HCT116 (cell line): ENCODE results near the gene BNC2. TPM values are rescaled to one million over a fixed set of nuclear protein-coding genes. Genes with fewer than 3 reads are reported as not detected.

Experiments
- ATAC-seq: fragments of 200-7000 bp; cut with Tn5 transposase; 2 replicates; pipeline ENCODE4 v1.9.1; 2020; ENCODE audit warnings: mild to moderate bottlenecking, moderate library complexity
- BruUV-seq: library from RNA; stranded (reverse); fragments of 400-500 nt; replicated peaks from 2 replicates; lab custom pipeline; 2021; lab: Mats Ljungman, UMichigan
- CTCF ChIA-PET: fragments of 300-600 bp; sonication (Branson Sonifier 250); formaldehyde crosslinking; loops from one replicate; lab custom pipeline; 2021; ENCODE audit warnings: antibody characterized with exemption; lab: Charles Lee
- POLR2A ChIA-PET: fragments of 300-600, 350-600 bp; sonication (Branson Sonifier 250); formaldehyde crosslinking; loops from one replicate; lab custom pipeline; 2021; ENCODE audit warnings: antibody characterized with exemption; lab: Charles Lee
- RAD21 ChIA-PET, 2 experiments: fragments of 300-600 bp; sonication (Branson Sonifier 250); formaldehyde crosslinking; loops; one replicate each; lab custom pipeline; 2023; ENCODE audit warnings: low total read pairs in 2 of 2; ENCODE audit not compliant: uncharacterized antibody in 2 of 2, unreplicated experiment in 2 of 2, low non-redundant PET in 1 of 2; lab: Charles Lee
- DNase-seq: peaks from one replicate; pipeline ENCODE4 v3.0.0-alpha.2; 2010; ENCODE audit warnings: low read depth, low spot score
- H2AFZ ChIP-seq: fragments of 200-600 bp; shearing (Covaris generic), sonication (generic); 2 replicates; pipeline ENCODE4 v1.6.1; 2017; ENCODE audit warnings: low read depth, mixed run types, mixed read lengths, antibody characterized with exemption, low read length; ENCODE audit not compliant: poor library complexity, severe bottlenecking
- H3K27ac ChIP-seq: 2 replicates; pipeline ENCODE4 v1.5.1; 2012; ENCODE audit warnings: low read depth, low read length
- H3K27me3 ChIP-seq: fragments of 200-600 bp; sonication (generic); 2 replicates; pipeline ENCODE4 v1.6.1; 2016; ENCODE audit warnings: mixed run types, low read length, mixed read lengths; ENCODE audit not compliant: insufficient read depth
- H3K36me3 ChIP-seq, 2 experiments: fragments of 200-500 bp in 1 of 2; fragments of 200-600 bp in 1 of 2; sonication (Bioruptor generic) in 1 of 2; sonication (generic) in 1 of 2; 2 replicates each; pipeline versions ENCODE4 v1.5.1 to v1.6.1; 2014 to 2016; ENCODE audit warnings: low read length in 2 of 2, inconsistent platforms in 1 of 2, mixed read lengths in 1 of 2, mixed run types in 1 of 2; ENCODE audit not compliant: insufficient read depth in 2 of 2, control insufficient read depth in 1 of 2
- H3K4me1 ChIP-seq, 2 experiments: fragments of 200-600 bp in 1 of 2; sonication (generic) in 1 of 2; 2 replicates each; pipeline versions ENCODE4 v1.5.1 to v1.6.1; 2012 to 2017; ENCODE audit warnings: low read length in 2 of 2, inconsistent platforms in 1 of 2, mild to moderate bottlenecking in 1 of 2, mixed read lengths in 1 of 2, mixed run types in 1 of 2, moderate library complexity in 1 of 2; ENCODE audit not compliant: insufficient read depth in 2 of 2, control insufficient read depth in 1 of 2
- H3K4me2 ChIP-seq: fragments of 200-600 bp; sonication (generic); 2 replicates; pipeline ENCODE4 v1.6.1; 2017; ENCODE audit warnings: mixed run types, low read length, mixed read lengths
- H3K4me3 ChIP-seq, 2 experiments: fragments of 200-600 bp in 1 of 2; sonication (generic) in 1 of 2; replicated peaks in 1 of 2; 2 replicates each; pipeline ENCODE4 v1.5.1; 2011 to 2016; ENCODE audit warnings: low read length in 2 of 2, control low read depth in 1 of 2, low read depth in 1 of 2, mild to moderate bottlenecking in 1 of 2, mixed read lengths in 1 of 2, mixed run types in 1 of 2
- H3K79me2 ChIP-seq: fragments of 200-600 bp; sonication (generic); 2 replicates; pipeline ENCODE4 v1.6.1; 2017; ENCODE audit warnings: mild to moderate bottlenecking, mixed run types, low read length, moderate library complexity, mixed read lengths; ENCODE audit not compliant: insufficient read depth
- H3K9ac ChIP-seq: fragments of 200-600 bp; sonication (generic); 2 replicates; pipeline ENCODE4 v1.6.1; 2016; ENCODE audit warnings: low read length, mixed read lengths
- H3K9me2 ChIP-seq: fragments of 200-600 bp; sonication (generic), shearing (Covaris generic); 2 replicates; pipeline ENCODE4 v1.6.1; 2017; ENCODE audit warnings: mixed run types, mild to moderate bottlenecking, moderate library complexity; ENCODE audit not compliant: insufficient read depth
- H3K9me3 ChIP-seq, 2 experiments: fragments of 200-500 bp in 1 of 2; fragments of 200-600 bp in 1 of 2; sonication (Bioruptor generic) in 1 of 2; sonication (generic) in 1 of 2; 2 replicates each; pipeline ENCODE4 v1.6.1; 2014 to 2017; ENCODE audit warnings: low read length in 2 of 2, mixed read lengths in 2 of 2, inconsistent platforms in 1 of 2, low read depth in 1 of 2, mild to moderate bottlenecking in 1 of 2, mixed run types in 1 of 2, moderate library complexity in 1 of 2; ENCODE audit not compliant: control insufficient read depth in 1 of 2, insufficient read depth in 1 of 2
- H4K20me1 ChIP-seq: fragments of 200-600 bp; sonication (generic), shearing (Covaris generic); 2 replicates; pipeline ENCODE4 v1.6.1; 2017; ENCODE audit warnings: mixed run types, mild to moderate bottlenecking, moderate library complexity; ENCODE audit not compliant: insufficient read depth
- EGR1 ChIP-seq: IDR thresholded peaks from 2 replicates; pipeline ENCODE4 v1.6.1; 2012; ENCODE audit warnings: low read depth
- EZH2 ChIP-seq: fragments of 200-600 bp; sonication (generic); IDR thresholded peaks from 2 replicates; pipeline ENCODE4 v1.6.1; 2017; ENCODE audit warnings: antibody characterized with exemption, mixed run types
- EZH2phosphoT487 ChIP-seq: fragments of 200-600 bp; IDR thresholded peaks from 2 replicates; pipeline ENCODE4 v1.6.1; 2018; ENCODE audit warnings: antibody characterized with exemption, borderline replicate concordance
- JUND ChIP-seq: IDR thresholded peaks from 2 replicates; pipeline ENCODE4 v1.6.1; 2012
- POLR2AphosphoS5 ChIP-seq: IDR thresholded peaks from 2 replicates; pipeline ENCODE4 v1.6.1; 2011; ENCODE audit warnings: mild to moderate bottlenecking, low read depth, low read length, moderate library complexity
- SP1 ChIP-seq: IDR thresholded peaks from 2 replicates; pipeline ENCODE4 v1.6.1; 2012; ENCODE audit warnings: low read depth
- SRF ChIP-seq: IDR thresholded peaks from 2 replicates; pipeline ENCODE4 v1.6.1; 2012; ENCODE audit warnings: low read depth
- YY1 ChIP-seq: IDR thresholded peaks from 2 replicates; pipeline ENCODE4 v1.6.1; 2011; ENCODE audit warnings: low read length, low read depth, moderate library complexity, mild to moderate bottlenecking; ENCODE audit not compliant: insufficient replicate concordance; ENCODE audit errors: extremely low read depth
- intact Hi-C: fragments of 100-400 bp; cut with micrococcal nuclease; formaldehyde crosslinking; loops from 2 replicates; pipeline ENCODE4 v1.10.0; 2022
- total RNA-seq: library from RNA; stranded (reverse); gene quantifications from one replicate; pipeline ENCODE4 v1.2.1, GENCODE V29; 2021; ENCODE audit not compliant: unreplicated experiment
- TF ChIP-seq, protein P1 (sequence below): IDR thresholded peaks from 2 replicates; pipeline ENCODE4 v1.6.1; 2011; ENCODE audit warnings: mild to moderate bottlenecking, low read length, moderate library complexity; ENCODE audit not compliant: insufficient replicate concordance; ENCODE audit errors: extremely low read depth
- TF ChIP-seq, protein P2 (sequence below): IDR thresholded peaks from 2 replicates; pipeline ENCODE4 v1.6.1; 2012; ENCODE audit warnings: low read depth

BNC2 gene
- total RNA-seq, 1 experiment from 2014 or later: 0.37 TPM

DNA sequence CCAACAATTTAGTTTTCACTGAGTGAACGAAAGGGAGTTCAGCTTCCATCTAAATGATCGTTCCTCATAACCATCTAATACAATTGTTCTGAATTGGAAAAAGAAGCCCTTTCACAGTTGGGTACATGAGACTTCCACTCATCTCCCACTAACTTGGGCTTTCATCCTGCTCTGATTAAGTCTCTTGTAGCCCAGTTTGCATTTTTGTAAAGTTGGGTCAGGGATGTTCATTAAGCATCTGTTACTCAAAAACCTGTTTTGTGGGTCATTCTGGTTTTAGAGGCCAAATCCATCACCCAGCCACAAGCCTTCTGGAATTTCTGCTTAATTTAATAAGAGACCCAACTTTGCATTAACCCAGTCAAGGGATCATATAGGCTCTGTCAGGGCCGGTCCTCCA lies 385.3 kb downstream of the BNC2 start:
- Histone ChIP-seq H2AFZ (no peak overlapping the region), H3K36me3 (no peaks in the 10 kb centered on the region), H3K9me2 (no peaks in the 10 kb centered on the region), H3K9ac (no peak overlapping the region), H3K4me1 (no peaks in the 10 kb centered on the region), H4K20me1 (no peaks in the 10 kb centered on the region), H3K27me3 (peaks cover 32% of the 10 kb centered on the region), H3K9me3 (no peaks in the 10 kb centered on the region), H3K4me2 (no peak overlapping the region), H3K79me2 (no peaks in the 10 kb centered on the region), H3K4me3 (no peak overlapping the region), H3K27ac (no peak overlapping the region)
- ATAC-seq (no peak), DNase-seq (no peak)
- ChIA-PET RAD21 (no interaction called here), CTCF (no interaction called here), POLR2A (no interaction called here)
- intact Hi-C loops: no loop called here
- no TSS peak for BruUV-seq
- TF ChIP-seq YY1 (no peak), EGR1 (no peak), EZH2phosphoT487 (no peak), SRF (no peak), SP1 (no peak), JUND (no peak), POLR2AphosphoS5 (no peak), EZH2 (no peak)
- TF ChIP-seq, protein P1, sequence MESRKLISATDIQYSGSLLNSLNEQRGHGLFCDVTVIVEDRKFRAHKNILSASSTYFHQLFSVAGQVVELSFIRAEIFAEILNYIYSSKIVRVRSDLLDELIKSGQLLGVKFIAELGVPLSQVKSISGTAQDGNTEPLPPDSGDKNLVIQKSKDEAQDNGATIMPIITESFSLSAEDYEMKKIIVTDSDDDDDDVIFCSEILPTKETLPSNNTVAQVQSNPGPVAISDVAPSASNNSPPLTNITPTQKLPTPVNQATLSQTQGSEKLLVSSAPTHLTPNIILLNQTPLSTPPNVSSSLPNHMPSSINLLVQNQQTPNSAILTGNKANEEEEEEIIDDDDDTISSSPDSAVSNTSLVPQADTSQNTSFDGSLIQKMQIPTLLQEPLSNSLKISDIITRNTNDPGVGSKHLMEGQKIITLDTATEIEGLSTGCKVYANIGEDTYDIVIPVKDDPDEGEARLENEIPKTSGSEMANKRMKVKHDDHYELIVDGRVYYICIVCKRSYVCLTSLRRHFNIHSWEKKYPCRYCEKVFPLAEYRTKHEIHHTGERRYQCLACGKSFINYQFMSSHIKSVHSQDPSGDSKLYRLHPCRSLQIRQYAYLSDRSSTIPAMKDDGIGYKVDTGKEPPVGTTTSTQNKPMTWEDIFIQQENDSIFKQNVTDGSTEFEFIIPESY: no peak
- TF ChIP-seq, protein P2, sequence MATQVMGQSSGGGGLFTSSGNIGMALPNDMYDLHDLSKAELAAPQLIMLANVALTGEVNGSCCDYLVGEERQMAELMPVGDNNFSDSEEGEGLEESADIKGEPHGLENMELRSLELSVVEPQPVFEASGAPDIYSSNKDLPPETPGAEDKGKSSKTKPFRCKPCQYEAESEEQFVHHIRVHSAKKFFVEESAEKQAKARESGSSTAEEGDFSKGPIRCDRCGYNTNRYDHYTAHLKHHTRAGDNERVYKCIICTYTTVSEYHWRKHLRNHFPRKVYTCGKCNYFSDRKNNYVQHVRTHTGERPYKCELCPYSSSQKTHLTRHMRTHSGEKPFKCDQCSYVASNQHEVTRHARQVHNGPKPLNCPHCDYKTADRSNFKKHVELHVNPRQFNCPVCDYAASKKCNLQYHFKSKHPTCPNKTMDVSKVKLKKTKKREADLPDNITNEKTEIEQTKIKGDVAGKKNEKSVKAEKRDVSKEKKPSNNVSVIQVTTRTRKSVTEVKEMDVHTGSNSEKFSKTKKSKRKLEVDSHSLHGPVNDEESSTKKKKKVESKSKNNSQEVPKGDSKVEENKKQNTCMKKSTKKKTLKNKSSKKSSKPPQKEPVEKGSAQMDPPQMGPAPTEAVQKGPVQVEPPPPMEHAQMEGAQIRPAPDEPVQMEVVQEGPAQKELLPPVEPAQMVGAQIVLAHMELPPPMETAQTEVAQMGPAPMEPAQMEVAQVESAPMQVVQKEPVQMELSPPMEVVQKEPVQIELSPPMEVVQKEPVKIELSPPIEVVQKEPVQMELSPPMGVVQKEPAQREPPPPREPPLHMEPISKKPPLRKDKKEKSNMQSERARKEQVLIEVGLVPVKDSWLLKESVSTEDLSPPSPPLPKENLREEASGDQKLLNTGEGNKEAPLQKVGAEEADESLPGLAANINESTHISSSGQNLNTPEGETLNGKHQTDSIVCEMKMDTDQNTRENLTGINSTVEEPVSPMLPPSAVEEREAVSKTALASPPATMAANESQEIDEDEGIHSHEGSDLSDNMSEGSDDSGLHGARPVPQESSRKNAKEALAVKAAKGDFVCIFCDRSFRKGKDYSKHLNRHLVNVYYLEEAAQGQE: no peak
